ENCODE results near the gene FAIM. TPM values are rescaled to one million over a fixed set of nuclear protein-coding genes. Genes with fewer than 3 reads are reported as not detected.
"Not testable (repeated sequence)": the region's sequence is repeated elsewhere in the genome, so short reads cannot be mapped to it uniquely, and the experiment has no call there.

The FAIM gene
- total RNA-seq, 5 donors from 2014 or later (not counting 1 experiment from before 2014, with no cell fraction given) = 2.9 to 4.8 (median 3.0) TPM

- not testable (repeated sequence) for H3K36me3 ChIP-seq (ENCODE audit: control insufficient read depth in 2 of 2, extremely low read depth in 1 of 2, insufficient read depth in 1 of 2, low read length in 1 of 2); ATAC-seq (replicated peaks in 1 of 4); H3K36me3 Mint-ChIP-seq; H3K27me3 ChIP-seq (replicated peaks in 1 of 2; ENCODE audit: control insufficient read depth in 2 of 2, extremely low read depth in 1 of 2, insufficient read depth in 2 of 2, low read length in 1 of 2); H3K4me3 Mint-ChIP-seq; H3K27me3 Mint-ChIP-seq; H3K4me3 ChIP-seq (ENCODE audit: control insufficient read depth in 1 of 2, extremely low read depth in 1 of 2, low read length in 1 of 2); DNase-seq; H3K9me3 ChIP-seq; H3K9me3 Mint-ChIP-seq; H3K27ac Mint-ChIP-seq; H3K27ac ChIP-seq (ENCODE audit: low read length)
- H3K4me1 Mint-ChIP-seq = peaks cover 7 to 13% (median 9%) of the 10 kb centered on the region in 3 donors
- 80% methylated on average over 1 of the region's 6 CpGs for WGBS (ENCODE audit: insufficient coverage)
- peaks cover 5 to 16% of the 10 kb centered on the region in 2 experiments for H3K4me1 ChIP-seq (ENCODE audit: control insufficient read depth in 1 of 2, extremely low read depth in 1 of 2, insufficient read depth in 2 of 2, low read length in 2 of 2)
- CTCF ChIA-PET = interaction anchor here (0.6 to 1.7 kb wide), 4 partner anchors 154 to 355 kb away, joined by 3 to 9 read pairs (median 6); no protein-coding TSS in a partner anchor
- POLR2A ChIA-PET = interaction anchor here in 1 of 2 donors (0.6 kb wide), 1 partner anchor 100 kb away, joined by 5 read pairs; no protein-coding TSS in a partner anchor
Observed at GRCh38 chr3:138597186-138597976, 11.2 kb upstream of the FAIM start.

GRCh38 chr3:138598534-138598933 is 10.0 kb upstream of the FAIM start:
- Mint-ChIP-seq H3K27me3 (no peaks in the 10 kb centered on the region), H3K9me3 (no peaks in the 10 kb centered on the region), H3K36me3 (no peaks in the 10 kb centered on the region), H3K4me3 (no peak overlapping the region), H3K27ac (no peak overlapping the region), H3K4me1 (peaks cover 4 to 9% (median 7%) of the 10 kb centered on the region in 3 donors)
- H3K9me3 ChIP-seq = no peaks in the 10 kb centered on the region
- no peaks in the 10 kb centered on the region for H3K36me3 ChIP-seq (ENCODE audit: control insufficient read depth in 2 of 2, extremely low read depth in 1 of 2, insufficient read depth in 1 of 2, low read length in 1 of 2)
- H3K27me3 ChIP-seq (replicated peaks in 1 of 2; ENCODE audit: control insufficient read depth in 2 of 2, extremely low read depth in 1 of 2, insufficient read depth in 2 of 2, low read length in 1 of 2) = no peaks in the 10 kb centered on the region
- ATAC-seq (replicated peaks in 1 of 4) = no peak
- ChIA-PET POLR2A (no interaction called here), CTCF (interaction anchor here (0.6 to 1.8 kb wide), 4 partner anchors 153 to 318 kb away, joined by 4 to 9 read pairs (median 8); no protein-coding TSS in a partner anchor)
- no peak overlapping the region for H3K4me3 ChIP-seq (ENCODE audit: control insufficient read depth in 1 of 2, extremely low read depth in 1 of 2, low read length in 1 of 2)
- no peak for DNase-seq
- no peak overlapping the region for H3K27ac ChIP-seq (ENCODE audit: low read length)
- WGBS (ENCODE audit: insufficient coverage) = 90% methylated on average over 1 of the region's 3 CpGs
- H3K4me1 ChIP-seq (ENCODE audit: control insufficient read depth in 1 of 2, extremely low read depth in 1 of 2, insufficient read depth in 2 of 2, low read length in 2 of 2) = peaks cover 3 to 12% of the 10 kb centered on the region in 2 experiments

GRCh38 chr3:138600100-138600745 is 8.3 kb upstream of the FAIM start:
- H3K36me3 Mint-ChIP-seq = peaks cover 6% of the 10 kb centered on the region
- Histone ChIP-seq H3K36me3 (ENCODE audit: control insufficient read depth in 2 of 2, extremely low read depth in 1 of 2, insufficient read depth in 1 of 2, low read length in 1 of 2) (no peaks in the 10 kb centered on the region), H3K27me3 (replicated peaks in 1 of 2; ENCODE audit: control insufficient read depth in 2 of 2, extremely low read depth in 1 of 2, insufficient read depth in 2 of 2, low read length in 1 of 2) (no peaks in the 10 kb centered on the region), H3K4me1 (ENCODE audit: control insufficient read depth in 1 of 2, extremely low read depth in 1 of 2, insufficient read depth in 2 of 2, low read length in 2 of 2) (no peaks in the 10 kb centered on the region), H3K9me3 (no peaks in the 10 kb centered on the region), H3K4me3 (ENCODE audit: control insufficient read depth in 1 of 2, extremely low read depth in 1 of 2, low read length in 1 of 2) (no peak overlapping the region), H3K27ac (ENCODE audit: low read length) (no peak overlapping the region)
- no peaks in the 10 kb centered on the region for H3K4me1 Mint-ChIP-seq
- no peak overlapping the region for H3K27ac Mint-ChIP-seq
- H3K9me3 Mint-ChIP-seq = no peaks in the 10 kb centered on the region
- ATAC-seq (replicated peaks in 1 of 4) (no peak), DNase-seq (no peak)
- no peak overlapping the region for H3K4me3 Mint-ChIP-seq
- WGBS (ENCODE audit: insufficient coverage) = 72% methylated on average over 3 of the region's 8 CpGs
- ChIA-PET POLR2A (no interaction called here), CTCF (interaction anchor here in 1 of 2 donors (1.8 kb wide), 1 partner anchor 316 kb away, joined by 9 read pairs; no protein-coding TSS in a partner anchor)
- no peaks in the 10 kb centered on the region for H3K27me3 Mint-ChIP-seq

DNA sequence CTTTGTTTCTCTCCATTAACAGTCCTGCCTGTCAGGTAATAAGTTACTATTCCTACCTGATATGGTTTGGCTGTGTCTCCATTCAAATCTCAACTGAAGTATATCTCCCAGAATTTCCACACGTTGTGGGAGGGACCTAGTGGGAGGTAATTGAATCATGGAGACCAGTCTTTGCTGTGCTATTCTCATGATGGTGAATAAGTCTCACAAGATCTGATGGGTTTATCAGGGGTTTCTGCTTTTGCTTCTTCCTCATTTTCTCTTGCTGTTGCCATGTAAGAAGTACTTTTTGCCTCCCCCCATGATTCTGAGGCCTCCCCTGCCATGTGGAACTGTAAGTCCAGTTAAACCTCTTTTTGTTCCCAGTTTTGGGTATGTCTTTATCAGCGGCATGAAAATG is 6.9 kb upstream of the FAIM start:
- H3K4me3 Mint-ChIP-seq; H3K27me3 Mint-ChIP-seq; H3K9me3 ChIP-seq; CTCF ChIA-PET; ATAC-seq (replicated peaks in 1 of 4); H3K4me3 ChIP-seq (ENCODE audit: control insufficient read depth in 1 of 2, extremely low read depth in 1 of 2, low read length in 1 of 2); H3K36me3 Mint-ChIP-seq; H3K27ac ChIP-seq (ENCODE audit: low read length); H3K27me3 ChIP-seq (replicated peaks in 1 of 2; ENCODE audit: control insufficient read depth in 2 of 2, extremely low read depth in 1 of 2, insufficient read depth in 2 of 2, low read length in 1 of 2); DNase-seq; H3K9me3 Mint-ChIP-seq; H3K4me1 Mint-ChIP-seq; H3K27ac Mint-ChIP-seq; POLR2A ChIA-PET; H3K36me3 ChIP-seq (ENCODE audit: control insufficient read depth in 2 of 2, extremely low read depth in 1 of 2, insufficient read depth in 1 of 2, low read length in 1 of 2); H3K4me1 ChIP-seq (ENCODE audit: control insufficient read depth in 1 of 2, extremely low read depth in 1 of 2, insufficient read depth in 2 of 2, low read length in 2 of 2): not testable (repeated sequence)
- 100% methylated on average over 1 of the region's 2 CpGs for WGBS (ENCODE audit: insufficient coverage)

DNA sequence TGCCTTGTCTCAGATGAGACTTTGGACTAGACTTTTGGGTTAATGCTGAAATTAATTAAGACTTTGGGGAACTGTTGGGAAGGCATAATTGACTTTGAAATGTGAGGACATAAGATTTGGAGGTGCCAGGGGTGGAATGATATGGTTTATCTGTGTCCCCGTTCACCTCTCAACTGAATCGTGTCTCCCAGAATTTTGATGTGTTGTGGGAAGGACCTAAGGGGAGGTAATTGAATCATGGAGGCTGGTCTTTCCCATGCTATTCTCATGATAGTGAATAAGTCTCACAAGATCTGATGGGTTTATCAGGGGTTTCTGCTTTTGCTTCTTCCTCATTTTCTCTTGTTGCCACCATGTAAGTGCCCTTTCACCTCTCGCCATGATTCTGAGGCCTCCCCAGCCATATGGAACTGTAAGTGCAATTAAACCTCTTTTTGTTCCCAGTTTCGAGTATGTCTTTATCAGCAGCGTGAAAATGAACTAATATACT is 4.4 kb upstream of the FAIM start:
- not testable (repeated sequence) for H3K36me3 ChIP-seq (ENCODE audit: control insufficient read depth in 2 of 2, extremely low read depth in 1 of 2, insufficient read depth in 1 of 2, low read length in 1 of 2); DNase-seq; H3K4me3 ChIP-seq (ENCODE audit: control insufficient read depth in 1 of 2, extremely low read depth in 1 of 2, low read length in 1 of 2); H3K9me3 Mint-ChIP-seq; H3K4me1 Mint-ChIP-seq; H3K9me3 ChIP-seq; H3K27me3 Mint-ChIP-seq; H3K4me3 Mint-ChIP-seq; H3K36me3 Mint-ChIP-seq; H3K27ac Mint-ChIP-seq; H3K27me3 ChIP-seq (replicated peaks in 1 of 2; ENCODE audit: control insufficient read depth in 2 of 2, extremely low read depth in 1 of 2, insufficient read depth in 2 of 2, low read length in 1 of 2); H3K27ac ChIP-seq (ENCODE audit: low read length); ATAC-seq (replicated peaks in 1 of 4)
- H3K4me1 ChIP-seq (ENCODE audit: control insufficient read depth in 1 of 2, extremely low read depth in 1 of 2, insufficient read depth in 2 of 2, low read length in 2 of 2) = peaks cover 0 to 12% of the 10 kb centered on the region in 2 experiments
- CTCF ChIA-PET = interaction anchor here (0.7 to 1.3 kb wide), 2 partner anchors 10 kb away, joined by 4 to 8 read pairs; partner anchors contain the start of gene CEP70 (in 2 of the 2)
- POLR2A ChIA-PET = interaction anchor here in 1 of 2 donors (0.6 kb wide), 1 partner anchor 158 kb away, joined by 10 read pairs; no protein-coding TSS in a partner anchor
- no CpG with 5 or more reads among the region's 5 CpGs for WGBS (ENCODE audit: insufficient coverage)

GRCh38 chr3:138609898-138610266 is 1.3 kb downstream of the FAIM start:
- Histone ChIP-seq H3K36me3 (ENCODE audit: control insufficient read depth in 2 of 2, extremely low read depth in 1 of 2, insufficient read depth in 1 of 2, low read length in 1 of 2) (no peaks in the 10 kb centered on the region), H3K4me1 (ENCODE audit: control insufficient read depth in 1 of 2, extremely low read depth in 1 of 2, insufficient read depth in 2 of 2, low read length in 2 of 2) (peaks cover 0 to 20% of the 10 kb centered on the region in 2 experiments), H3K27ac (ENCODE audit: low read length) (peak overlapping the region; percentile 80), H3K27me3 (replicated peaks in 1 of 2; ENCODE audit: control insufficient read depth in 2 of 2, extremely low read depth in 1 of 2, insufficient read depth in 2 of 2, low read length in 1 of 2) (no peaks in the 10 kb centered on the region), H3K4me3 (ENCODE audit: control insufficient read depth in 1 of 2, extremely low read depth in 1 of 2, low read length in 1 of 2) (peak overlapping the region in 1 of 2 donors; percentile 67), H3K9me3 (no peaks in the 10 kb centered on the region)
- 67% methylated on average over 1 of the region's 6 CpGs for WGBS (ENCODE audit: insufficient coverage)
- ATAC-seq (replicated peaks in 1 of 4) (no peak), DNase-seq (peak in 1 of 35 experiments; percentile 6)
- Mint-ChIP-seq H3K27me3 (peaks cover 0 to 3% of the 10 kb centered on the region in 2 donors), H3K27ac (peak overlapping the region; percentile 93 to 98), H3K4me3 (peak overlapping the region; percentile 79 to 85 (median 82)), H3K4me1 (peaks cover 12 to 20% (median 16%) of the 10 kb centered on the region in 3 donors), H3K9me3 (no peaks in the 10 kb centered on the region), H3K36me3 (peaks cover 2% of the 10 kb centered on the region)
- CTCF ChIA-PET = interaction anchor here (1.1 to 5.0 kb wide), 3 partner anchors 15 to 306 kb away, joined by 4 to 19 read pairs (median 13); partner anchors contain the start of gene CEP70 (in 1 of the 2)
- POLR2A ChIA-PET = interaction anchor here in 1 of 2 donors (0.6 kb wide), 3 partner anchors 205 to 732 kb away, joined by 3 to 8 read pairs (median 4); no protein-coding TSS in a partner anchor

Measured in T-cell (primary cell).